ENCODE results near the gene GLIS2. TPM values are rescaled to one million over a fixed set of nuclear protein-coding genes. Genes with fewer than 3 reads are reported as not detected.
A peak's percentile ranks its signal among the peaks of the same experiment; 100 is the strongest.

GLIS2 gene
- total RNA-seq, 1 experiment from 2014 or later = 23.0 TPM

DNA sequence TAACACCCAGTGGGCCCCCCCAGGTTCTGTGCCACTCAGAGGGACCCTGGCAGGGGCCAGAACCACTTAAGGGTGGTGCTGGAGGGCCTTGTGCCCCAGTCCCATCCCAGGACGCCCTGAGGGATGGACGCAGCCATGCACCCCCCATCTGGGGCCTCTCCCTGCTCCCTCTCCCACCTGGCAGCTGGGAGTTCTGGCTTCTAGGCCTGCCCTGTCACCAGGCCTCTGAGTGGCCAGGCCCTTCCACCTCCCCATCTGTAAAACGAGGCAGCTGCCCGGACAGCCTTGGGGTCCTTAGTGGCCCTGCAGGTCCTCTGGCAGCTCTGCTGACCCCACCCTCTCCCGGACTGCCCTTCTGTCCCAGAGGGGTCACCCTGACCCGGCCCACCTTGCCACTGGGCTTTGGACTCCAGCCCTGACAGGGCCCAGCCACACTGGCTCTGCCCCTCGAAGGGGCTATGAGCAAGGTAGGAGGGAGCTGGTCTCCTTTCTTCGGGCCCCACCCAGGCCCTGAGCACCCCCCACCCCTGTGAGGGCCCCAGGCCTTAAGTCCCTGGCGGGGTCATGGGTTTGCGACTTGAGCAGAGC is 22.9 kb downstream of the GLIS2 start:
- Mint-ChIP-seq H3K36me3 (peaks cover 11% of the 10 kb centered on the region), H3K9me3 (peaks cover 1% of the 10 kb centered on the region; the same call in 1 of the 2 replicates), H3K4me3 (no peak overlapping the region), H3K27me3 (ENCODE audit: low read depth) (no peaks in the 10 kb centered on the region; the same call in 1 of the 2 replicates), H3K4me1 (no peaks in the 10 kb centered on the region), H3K27ac (no peak overlapping the region)
- ChIA-PET POLR2A (no interaction called here), CTCF (interaction anchor here (0.6 to 6.3 kb wide), 10 partner anchors 8 to 85 kb away, joined by 3 to 44 read pairs (median 6); partner anchors contain the start of genes PAM16 and TFAP4)
- ATAC-seq = no peak; the same call in 1 of the 2 replicates
- TF ChIP-seq NFE2L1 (CRISPR knock-in tag; IDR thresholded peaks at IDR 0.05) = no peak
- TF ChIP-seq, protein P1, sequence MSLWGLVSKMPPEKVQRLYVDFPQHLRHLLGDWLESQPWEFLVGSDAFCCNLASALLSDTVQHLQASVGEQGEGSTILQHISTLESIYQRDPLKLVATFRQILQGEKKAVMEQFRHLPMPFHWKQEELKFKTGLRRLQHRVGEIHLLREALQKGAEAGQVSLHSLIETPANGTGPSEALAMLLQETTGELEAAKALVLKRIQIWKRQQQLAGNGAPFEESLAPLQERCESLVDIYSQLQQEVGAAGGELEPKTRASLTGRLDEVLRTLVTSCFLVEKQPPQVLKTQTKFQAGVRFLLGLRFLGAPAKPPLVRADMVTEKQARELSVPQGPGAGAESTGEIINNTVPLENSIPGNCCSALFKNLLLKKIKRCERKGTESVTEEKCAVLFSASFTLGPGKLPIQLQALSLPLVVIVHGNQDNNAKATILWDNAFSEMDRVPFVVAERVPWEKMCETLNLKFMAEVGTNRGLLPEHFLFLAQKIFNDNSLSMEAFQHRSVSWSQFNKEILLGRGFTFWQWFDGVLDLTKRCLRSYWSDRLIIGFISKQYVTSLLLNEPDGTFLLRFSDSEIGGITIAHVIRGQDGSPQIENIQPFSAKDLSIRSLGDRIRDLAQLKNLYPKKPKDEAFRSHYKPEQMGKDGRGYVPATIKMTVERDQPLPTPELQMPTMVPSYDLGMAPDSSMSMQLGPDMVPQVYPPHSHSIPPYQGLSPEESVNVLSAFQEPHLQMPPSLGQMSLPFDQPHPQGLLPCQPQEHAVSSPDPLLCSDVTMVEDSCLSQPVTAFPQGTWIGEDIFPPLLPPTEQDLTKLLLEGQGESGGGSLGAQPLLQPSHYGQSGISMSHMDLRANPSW (CRISPR knock-in tag; conservative IDR thresholded peaks at IDR 0.05; ENCODE audit: low read depth) = no peak
- no peak for TF ChIP-seq E2F1 (CRISPR knock-in tag; IDR thresholded peaks at IDR 0.05)
- TF ChIP-seq SOX15 (CRISPR knock-in tag; IDR thresholded peaks at IDR 0.05) = no peak
- no peak for TF ChIP-seq SMAD3 (CRISPR knock-in tag; IDR thresholded peaks at IDR 0.05; ENCODE audit: borderline replicate concordance)
- no peak for TF ChIP-seq ZNF416 (CRISPR knock-in tag; IDR thresholded peaks at IDR 0.05)
- no peak for DNase-seq (ENCODE audit: low spot score)

- Mint-ChIP-seq H3K4me1 (no peaks in the 10 kb centered on the region), H3K9me3 (peaks cover 3% of the 10 kb centered on the region; the same call in 1 of the 2 replicates), H3K27me3 (ENCODE audit: low read depth) (no peaks in the 10 kb centered on the region; the same call in 1 of the 2 replicates), H3K4me3 (no peak overlapping the region), H3K36me3 (peaks cover 13% of the 10 kb centered on the region), H3K27ac (peak overlapping the region; percentile 79)
- ChIA-PET CTCF (interaction anchor here (1.2 to 6.3 kb wide), 7 partner anchors 9 to 86 kb away, joined by 4 to 44 read pairs (median 12); partner anchors contain the start of gene TFAP4), POLR2A (no interaction called here)
- TF ChIP-seq, protein P2, sequence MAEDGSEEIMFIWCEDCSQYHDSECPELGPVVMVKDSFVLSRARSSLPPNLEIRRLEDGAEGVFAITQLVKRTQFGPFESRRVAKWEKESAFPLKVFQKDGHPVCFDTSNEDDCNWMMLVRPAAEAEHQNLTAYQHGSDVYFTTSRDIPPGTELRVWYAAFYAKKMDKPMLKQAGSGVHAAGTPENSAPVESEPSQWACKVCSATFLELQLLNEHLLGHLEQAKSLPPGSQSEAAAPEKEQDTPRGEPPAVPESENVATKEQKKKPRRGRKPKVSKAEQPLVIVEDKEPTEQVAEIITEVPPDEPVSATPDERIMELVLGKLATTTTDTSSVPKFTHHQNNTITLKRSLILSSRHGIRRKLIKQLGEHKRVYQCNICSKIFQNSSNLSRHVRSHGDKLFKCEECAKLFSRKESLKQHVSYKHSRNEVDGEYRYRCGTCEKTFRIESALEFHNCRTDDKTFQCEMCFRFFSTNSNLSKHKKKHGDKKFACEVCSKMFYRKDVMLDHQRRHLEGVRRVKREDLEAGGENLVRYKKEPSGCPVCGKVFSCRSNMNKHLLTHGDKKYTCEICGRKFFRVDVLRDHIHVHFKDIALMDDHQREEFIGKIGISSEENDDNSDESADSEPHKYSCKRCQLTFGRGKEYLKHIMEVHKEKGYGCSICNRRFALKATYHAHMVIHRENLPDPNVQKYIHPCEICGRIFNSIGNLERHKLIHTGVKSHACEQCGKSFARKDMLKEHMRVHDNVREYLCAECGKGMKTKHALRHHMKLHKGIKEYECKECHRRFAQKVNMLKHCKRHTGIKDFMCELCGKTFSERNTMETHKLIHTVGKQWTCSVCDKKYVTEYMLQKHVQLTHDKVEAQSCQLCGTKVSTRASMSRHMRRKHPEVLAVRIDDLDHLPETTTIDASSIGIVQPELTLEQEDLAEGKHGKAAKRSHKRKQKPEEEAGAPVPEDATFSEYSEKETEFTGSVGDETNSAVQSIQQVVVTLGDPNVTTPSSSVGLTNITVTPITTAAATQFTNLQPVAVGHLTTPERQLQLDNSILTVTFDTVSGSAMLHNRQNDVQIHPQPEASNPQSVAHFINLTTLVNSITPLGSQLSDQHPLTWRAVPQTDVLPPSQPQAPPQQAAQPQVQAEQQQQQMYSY (CRISPR knock-in tag; IDR thresholded peaks at IDR 0.05) = peak; percentile 81
- TF ChIP-seq NFE2L1 (CRISPR knock-in tag; IDR thresholded peaks at IDR 0.05) = no peak
- DNase-seq (ENCODE audit: low spot score) (no peak), ATAC-seq (0 out of 2 replicates have a peak, but pooled peaks have one; percentile 7)
These were observed 23.6 kb downstream of the GLIS2 start for GRCh38 chr16:4339455-4339854.

DNA sequence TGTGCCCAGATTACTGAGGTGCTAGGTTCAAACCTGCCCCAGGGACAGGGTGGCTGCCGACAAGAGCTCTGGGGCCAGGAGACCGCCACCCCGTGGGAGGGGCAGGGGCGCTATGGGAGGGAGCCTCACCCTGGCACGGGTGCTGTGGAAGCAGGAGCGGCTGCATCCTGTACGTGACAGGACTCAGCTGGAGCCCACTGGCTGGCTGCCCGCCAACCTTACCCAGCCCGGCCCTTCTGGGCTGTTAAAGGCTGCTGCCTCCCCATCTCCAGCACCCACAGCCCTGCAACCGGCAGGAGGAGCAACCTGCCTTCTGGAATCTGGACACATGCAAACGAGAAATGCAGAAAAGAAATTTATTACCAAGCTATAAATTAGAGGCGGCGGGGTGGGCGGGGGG is 24.0 kb downstream of the GLIS2 start:
- DNase-seq (ENCODE audit: low spot score) = no peak
- no peak overlapping the region for H3K27ac Mint-ChIP-seq
- H3K36me3 Mint-ChIP-seq = peaks cover 16% of the 10 kb centered on the region
- ATAC-seq = no peak
- no peaks in the 10 kb centered on the region; the same call in 1 of the 2 replicates for H3K27me3 Mint-ChIP-seq (ENCODE audit: low read depth)
- TF ChIP-seq SOX15 (CRISPR knock-in tag; IDR thresholded peaks at IDR 0.05) (no peak), NR2C2 (CRISPR knock-in tag; IDR thresholded peaks at IDR 0.05) (no peak), HMGA2 (CRISPR knock-in tag; IDR thresholded peaks at IDR 0.05) (no peak), ZNF263 (CRISPR knock-in tag; IDR thresholded peaks at IDR 0.05; ENCODE audit: low read depth) (no peak), ARID4B (CRISPR knock-in tag; IDR thresholded peaks at IDR 0.05; ENCODE audit: borderline replicate concordance) (no peak)
- TF ChIP-seq, protein P2 (CRISPR knock-in tag; IDR thresholded peaks at IDR 0.05) = no peak
- TF ChIP-seq, protein P3, sequence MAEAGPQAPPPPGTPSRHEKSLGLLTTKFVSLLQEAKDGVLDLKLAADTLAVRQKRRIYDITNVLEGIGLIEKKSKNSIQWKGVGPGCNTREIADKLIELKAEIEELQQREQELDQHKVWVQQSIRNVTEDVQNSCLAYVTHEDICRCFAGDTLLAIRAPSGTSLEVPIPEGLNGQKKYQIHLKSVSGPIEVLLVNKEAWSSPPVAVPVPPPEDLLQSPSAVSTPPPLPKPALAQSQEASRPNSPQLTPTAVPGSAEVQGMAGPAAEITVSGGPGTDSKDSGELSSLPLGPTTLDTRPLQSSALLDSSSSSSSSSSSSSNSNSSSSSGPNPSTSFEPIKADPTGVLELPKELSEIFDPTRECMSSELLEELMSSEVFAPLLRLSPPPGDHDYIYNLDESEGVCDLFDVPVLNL (CRISPR knock-in tag; IDR thresholded peaks at IDR 0.05; ENCODE audit: borderline replicate concordance, low read depth) = no peak
- H3K4me3 Mint-ChIP-seq = no peak overlapping the region
- ChIA-PET CTCF (interaction anchor here (1.1 to 6.3 kb wide), 9 partner anchors 9 to 86 kb away, joined by 3 to 44 read pairs (median 7); partner anchors contain the start of gene TFAP4), POLR2A (no interaction called here)
- H3K9me3 Mint-ChIP-seq = peaks cover 6% of the 10 kb centered on the region
- H3K4me1 Mint-ChIP-seq = no peaks in the 10 kb centered on the region
